Spleen (tissue), 11 donors: ENCODE measurements around the gene CST9L. TPM values are rescaled to one million over a fixed set of nuclear protein-coding genes. Genes with fewer than 3 reads are reported as not detected.

Experiments used
- DNase-seq: peaks from one replicate; pipeline ENCODE4 v3.0.0-alpha.2; 2020
- H3K27ac ChIP-seq, 8 donors: fragments of 200-600 bp; sonication (generic) in 7 of 8; 1 replicate in 4 of 8; 2 replicates in 4 of 8; pipeline versions ENCODE4 v1.5.0 to v1.8.0; 2016 to 2021; ENCODE audit warnings: inconsistent platforms in 4 of 8, mild to moderate bottlenecking in 4 of 8, moderate library complexity in 1 of 8
- H3K27me3 ChIP-seq, 7 donors: fragments of 200-600 bp; sonication (generic) in 6 of 7; replicated peaks in 1 of 7; 1 replicate in 4 of 7; 2 replicates in 3 of 7; pipeline versions ENCODE4 v1.5.0 to v1.8.0; 2016 to 2021; ENCODE audit warnings: inconsistent platforms in 3 of 7, mild to moderate bottlenecking in 1 of 7
- H3K36me3 ChIP-seq, 6 donors: fragments of 200-600 bp; sonication (generic) in 5 of 6; 1 replicate in 4 of 6; 2 replicates in 2 of 6; pipeline versions ENCODE4 v1.5.0 to v1.8.0; 2016 to 2021; ENCODE audit warnings: inconsistent platforms in 2 of 6
- H3K4me1 ChIP-seq, 6 donors: fragments of 200-600 bp; sonication (generic) in 5 of 6; 1 replicate in 3 of 6; 2 replicates in 3 of 6; pipeline versions ENCODE4 v1.5.0 to v1.8.0; 2016 to 2021; ENCODE audit warnings: inconsistent platforms in 3 of 6
- H3K4me3 ChIP-seq, 8 donors: fragments of 200-600 bp; sonication (generic) in 7 of 8; 1 replicate in 4 of 8; 2 replicates in 4 of 8; pipeline versions ENCODE4 v1.5.0 to v1.8.0; 2016 to 2021; ENCODE audit warnings: inconsistent platforms in 4 of 8, mild to moderate bottlenecking in 4 of 8, moderate library complexity in 2 of 8
- H3K9me3 ChIP-seq, 8 donors: fragments of 200-600 bp; sonication (generic) in 7 of 8; 1 replicate in 4 of 8; 2 replicates in 4 of 8; pipeline versions ENCODE4 v1.5.0 to v1.8.0; 2016 to 2021; ENCODE audit warnings: inconsistent platforms in 4 of 8
- POLR2A ChIP-seq, 3 donors: fragments of 450-650 bp; IDR thresholded peaks; one replicate each; pipeline ENCODE4 v1.5.1; 2017; ENCODE audit warnings: antibody characterized with exemption in 3 of 3, mild to moderate bottlenecking in 1 of 3
- POLR2AphosphoS5 ChIP-seq, 3 donors: sonication (generic); formaldehyde crosslinking; IDR thresholded peaks; one replicate each; pipeline ENCODE4 v1.5.1; 2017; ENCODE audit warnings: antibody characterized with exemption in 3 of 3
- WGBS, 5 donors: extraction: QIAGEN DNeasy Blood & Tissue Kit in 3 of 5; methylation state at CpG; one replicate each; pipeline versions ENCODE4 v1.1.5 to v1.1.7; 2013 to 2018; 5-methylcytosine and 5-hydroxymethylcytosine counted together
- intact Hi-C: fragments of 100-400 bp; cut with DNase I; formaldehyde crosslinking; loops from one replicate; pipeline ENCODE4 v1.15.0; 2023; ENCODE audit warnings: low total_unique reads
- polyA plus RNA-seq, 3 donors: library from polyadenylated mRNA; stranded (reverse); fragments of 200-250 nt; gene quantifications; one replicate each; pipeline ENCODE4 v1.2.1, GENCODE V29; 2013
- total RNA-seq, 7 donors: library from RNA; depleted of rRNA in 3 of 7; stranded (reverse); fragments of >200 nt in 3 of 7; fragmentation: NEBNext Ultra II Directional in 4 of 7; extraction: Animal tissue kit (Norgen Biotek cat#: 25700) in 4 of 7; gene quantifications; one replicate each; pipeline versions ENCODE4 v1.1.0 to v1.2.1, GENCODE V29; 2016 to 2021
- TF ChIP-seq, protein P1 (sequence below), 11 experiments: fragments of 200-600 bp in 7 of 11; fragments of 450-650 bp in 4 of 11; sonication (generic) in 4 of 11; IDR thresholded peaks in 8 of 11; conservative IDR thresholded peaks in 3 of 11; 1 replicate in 7 of 11; 2 replicates in 4 of 11; pipeline versions ENCODE4 v1.4.0 to v1.8.0; 2016 to 2021; ENCODE audit warnings: antibody characterized with exemption in 11 of 11, inconsistent platforms in 4 of 11, mild to moderate bottlenecking in 1 of 11
- donor health status: healthy with polysubstance abuse.
- donor health status: DM: no; HTN: no; CAD: no; lungs with moderate emphysema.
- donor health status: DM: no; HTN: no; CAD: no.
- donor health status: Bipolar disorder and iron deficiency.
- donor health status: healthy.
- donor health status: DM: no; HTN: no; CAD: no.
- donor health status: DM: yes; HTN: yes; CAD: no.

CST9L gene
- total and polyA plus RNA-seq, 10 donors, result not detected

DNA sequence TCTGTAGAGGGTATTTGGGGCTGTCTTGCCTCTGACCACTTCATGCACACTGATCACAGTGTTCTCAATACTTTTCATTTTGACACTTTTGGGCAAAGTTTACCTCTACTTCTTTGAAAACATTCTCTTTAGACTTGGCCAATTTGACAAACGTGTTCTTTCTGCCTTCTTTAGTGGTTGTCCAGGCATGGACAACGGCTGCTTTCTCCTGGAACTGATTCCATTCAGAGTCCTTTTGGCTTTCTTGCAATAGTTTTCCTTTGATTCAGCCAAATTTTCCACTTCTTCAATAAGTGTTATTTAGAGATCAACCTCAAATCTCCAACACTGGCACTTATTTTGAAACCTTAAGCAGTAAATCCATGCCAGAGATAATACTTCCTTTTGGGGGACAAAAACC is 44.1 kb upstream of the CST9L start:
- 71 to 93% (median 83%) methylated on average over 2 of the region's 2 CpGs for WGBS, 5 donors
- TF ChIP-seq POLR2A (IDR thresholded peaks at IDR 0.05) (no peak), POLR2AphosphoS5 (IDR thresholded peaks at IDR 0.05) (no peak)
- TF ChIP-seq, protein P1, sequence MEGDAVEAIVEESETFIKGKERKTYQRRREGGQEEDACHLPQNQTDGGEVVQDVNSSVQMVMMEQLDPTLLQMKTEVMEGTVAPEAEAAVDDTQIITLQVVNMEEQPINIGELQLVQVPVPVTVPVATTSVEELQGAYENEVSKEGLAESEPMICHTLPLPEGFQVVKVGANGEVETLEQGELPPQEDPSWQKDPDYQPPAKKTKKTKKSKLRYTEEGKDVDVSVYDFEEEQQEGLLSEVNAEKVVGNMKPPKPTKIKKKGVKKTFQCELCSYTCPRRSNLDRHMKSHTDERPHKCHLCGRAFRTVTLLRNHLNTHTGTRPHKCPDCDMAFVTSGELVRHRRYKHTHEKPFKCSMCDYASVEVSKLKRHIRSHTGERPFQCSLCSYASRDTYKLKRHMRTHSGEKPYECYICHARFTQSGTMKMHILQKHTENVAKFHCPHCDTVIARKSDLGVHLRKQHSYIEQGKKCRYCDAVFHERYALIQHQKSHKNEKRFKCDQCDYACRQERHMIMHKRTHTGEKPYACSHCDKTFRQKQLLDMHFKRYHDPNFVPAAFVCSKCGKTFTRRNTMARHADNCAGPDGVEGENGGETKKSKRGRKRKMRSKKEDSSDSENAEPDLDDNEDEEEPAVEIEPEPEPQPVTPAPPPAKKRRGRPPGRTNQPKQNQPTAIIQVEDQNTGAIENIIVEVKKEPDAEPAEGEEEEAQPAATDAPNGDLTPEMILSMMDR (IDR thresholded peaks at IDR 0.05 in 8 of 11, conservative IDR thresholded peaks at IDR 0.05 in 3 of 11), result no peak
- peaks cover 0 to 4% (median 0%) of the 10 kb centered on the region in 6 donors for H3K4me1 ChIP-seq
- no peaks in the 10 kb centered on the region for H3K9me3 ChIP-seq
- H3K36me3 ChIP-seq, result no peaks in the 10 kb centered on the region
- H3K4me3 ChIP-seq, result no peak overlapping the region
- intact Hi-C loops, result loop anchor here (5.0 kb wide), 1 partner anchor 170 kb away; no protein-coding TSS in a partner anchor
- DNase-seq, result no peak
- H3K27me3 ChIP-seq, result no peaks in the 10 kb centered on the region
- no peak overlapping the region for H3K27ac ChIP-seq

DNA sequence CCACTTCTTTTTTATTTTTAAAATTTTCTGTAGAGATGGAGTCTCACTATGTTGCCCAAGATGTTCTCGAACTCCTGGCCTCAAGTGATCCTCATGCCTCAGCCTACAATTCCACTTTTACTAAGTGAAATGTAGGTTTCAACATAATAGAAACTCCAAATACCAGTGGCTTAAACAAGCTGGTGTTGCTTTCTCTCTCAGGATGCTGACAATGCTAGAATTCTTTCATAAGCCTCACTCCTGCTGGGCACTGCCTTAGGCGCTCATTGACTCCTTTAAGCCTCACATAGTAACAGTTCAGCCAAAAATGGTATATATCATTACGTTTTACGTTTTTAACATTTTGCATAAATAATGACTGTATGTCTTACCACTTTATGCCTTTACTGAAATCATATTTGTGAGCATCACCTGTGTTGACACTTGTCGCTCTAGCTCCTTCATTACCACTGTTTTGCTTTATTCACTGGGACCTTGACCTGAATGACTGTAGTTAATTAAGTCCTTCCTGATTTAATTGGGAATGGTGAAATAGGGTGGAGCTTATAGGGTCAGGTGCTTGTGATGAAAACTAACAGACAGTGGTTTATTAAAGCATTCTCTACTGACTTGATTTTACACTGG is 41.3 kb upstream of the CST9L start:
- no peak for TF ChIP-seq POLR2AphosphoS5 (IDR thresholded peaks at IDR 0.05)
- no peak for TF ChIP-seq POLR2A (IDR thresholded peaks at IDR 0.05)
- Histone ChIP-seq H3K36me3 (no peaks in the 10 kb centered on the region), H3K4me3 (no peak overlapping the region), H3K4me1 (peaks cover 0 to 11% (median 0%) of the 10 kb centered on the region in 6 donors), H3K9me3 (no peaks in the 10 kb centered on the region), H3K27me3 (peaks cover 0 to 12% (median 0%) of the 10 kb centered on the region in 7 donors), H3K27ac (no peak overlapping the region)
- no peak for DNase-seq
- intact Hi-C loops, result loop anchor here (5.0 kb wide), 1 partner anchor 167 kb away; no protein-coding TSS in a partner anchor
- 88 to 93% (median 90%) methylated on average over 5 of the region's 5 CpGs for WGBS, 5 donors

DNA sequence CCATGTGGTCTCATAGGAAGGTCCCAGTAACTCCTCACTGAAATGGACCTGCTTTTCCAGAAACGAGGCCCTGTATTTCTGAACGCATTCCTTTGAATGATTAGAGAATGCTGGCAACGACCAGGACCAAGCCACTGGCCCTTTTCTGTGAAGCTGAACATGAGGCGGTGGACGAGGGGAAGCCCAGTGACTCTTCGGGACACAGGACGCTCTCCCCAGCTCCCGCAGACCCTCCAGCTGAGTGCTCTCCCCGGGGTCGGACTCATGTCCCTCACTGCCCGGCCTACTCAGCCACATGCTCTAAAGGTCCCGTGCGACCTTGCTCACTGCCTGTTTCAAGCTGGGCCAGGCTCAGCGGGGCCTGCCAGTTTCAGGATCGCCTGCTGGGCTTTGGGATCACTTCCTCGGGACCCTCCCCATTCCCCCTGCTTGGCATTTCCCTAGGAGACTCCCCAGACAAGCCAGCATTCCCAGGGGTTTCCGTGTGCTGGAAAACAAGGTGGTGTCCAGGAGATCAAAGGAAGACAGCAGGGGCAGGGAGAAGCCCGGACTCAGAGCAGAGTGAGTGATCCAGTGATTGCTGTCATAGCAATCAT is 40.1 kb upstream of the CST9L start:
- peaks cover 0 to 10% (median 0%) of the 10 kb centered on the region in 6 donors for H3K4me1 ChIP-seq
- intact Hi-C loops, result no loop called here
- peaks cover 0 to 15% (median 0%) of the 10 kb centered on the region in 7 donors for H3K27me3 ChIP-seq
- no peaks in the 10 kb centered on the region for H3K36me3 ChIP-seq
- no peaks in the 10 kb centered on the region for H3K9me3 ChIP-seq
- DNase-seq, result no peak
- no peak for TF ChIP-seq POLR2AphosphoS5 (IDR thresholded peaks at IDR 0.05)
- TF ChIP-seq, protein P1 (IDR thresholded peaks at IDR 0.05 in 8 of 11, conservative IDR thresholded peaks at IDR 0.05 in 3 of 11), result no peak
- no peak for TF ChIP-seq POLR2A (IDR thresholded peaks at IDR 0.05)
- no peak overlapping the region for H3K27ac ChIP-seq
- 80 to 86% (median 85%) methylated on average over 16 to 18 of the region's 18 CpGs for WGBS, 5 donors
- H3K4me3 ChIP-seq, result no peak overlapping the region

DNA sequence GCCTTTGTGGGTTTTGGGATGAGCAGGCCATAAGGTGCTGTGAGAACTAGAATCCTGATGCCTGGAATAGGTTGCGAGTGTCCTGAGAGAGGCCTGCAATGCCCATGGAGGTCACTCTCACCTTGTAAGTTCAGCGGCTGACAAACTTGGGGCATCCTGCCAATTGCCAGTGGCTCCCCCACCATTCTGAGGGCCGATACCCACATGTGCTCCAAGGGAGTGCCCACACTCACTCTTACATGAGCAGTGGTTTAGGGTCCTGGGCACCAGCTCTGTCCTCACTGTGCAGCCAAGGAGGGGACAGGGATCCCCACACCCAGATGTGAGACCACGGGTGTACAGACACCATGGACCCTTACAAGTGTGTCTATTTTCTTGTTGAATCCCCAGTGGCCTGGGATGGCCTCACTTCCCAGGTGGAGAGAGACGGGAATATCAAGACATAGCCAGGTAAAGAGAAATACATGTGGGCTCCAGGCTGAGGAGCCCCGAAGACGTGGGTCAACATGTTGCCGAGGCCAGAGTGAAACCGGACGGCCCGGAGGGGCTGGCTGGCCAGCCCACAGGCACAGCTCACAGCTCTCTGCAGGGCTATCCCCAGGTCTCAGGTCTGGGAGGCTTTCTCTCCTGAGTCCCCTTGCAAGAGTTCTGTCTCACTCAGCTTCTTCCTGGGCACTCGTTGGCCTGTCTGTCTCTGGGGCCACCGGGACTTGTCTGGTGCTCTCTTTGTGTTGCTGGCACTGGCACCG is 39.4 kb upstream of the CST9L start:
- no peaks in the 10 kb centered on the region for H3K36me3 ChIP-seq
- no peak overlapping the region for H3K27ac ChIP-seq
- no peaks in the 10 kb centered on the region for H3K9me3 ChIP-seq
- peaks cover 0 to 10% (median 0%) of the 10 kb centered on the region in 6 donors for H3K4me1 ChIP-seq
- H3K27me3 ChIP-seq, result peaks cover 0 to 21% (median 0%) of the 10 kb centered on the region in 7 donors
- no peak for DNase-seq
- H3K4me3 ChIP-seq, result no peak overlapping the region
- TF ChIP-seq, protein P1 (IDR thresholded peaks at IDR 0.05 in 8 of 11, conservative IDR thresholded peaks at IDR 0.05 in 3 of 11), result no peak
- TF ChIP-seq POLR2A (IDR thresholded peaks at IDR 0.05) (no peak), POLR2AphosphoS5 (IDR thresholded peaks at IDR 0.05) (no peak)
- intact Hi-C loops, result no loop called here
- WGBS, 5 donors, result 87 to 96% (median 90%) methylated on average over 6 to 14 of the region's 14 CpGs
